Measurements from ENCODE around the gene CCSER1. TPM values are rescaled to one million over a fixed set of nuclear protein-coding genes. Genes with fewer than 3 reads are reported as not detected.
"Not testable (repeated sequence)": the region's sequence is repeated elsewhere in the genome, so short reads cannot be mapped to it uniquely, and the experiment has no call there.

The CCSER1 gene
- total and polyA plus RNA-seq, 2 donors (not counting 1 experiment from before 2014, with no cell fraction given), result 10.7 to 39.5 TPM

DNA sequence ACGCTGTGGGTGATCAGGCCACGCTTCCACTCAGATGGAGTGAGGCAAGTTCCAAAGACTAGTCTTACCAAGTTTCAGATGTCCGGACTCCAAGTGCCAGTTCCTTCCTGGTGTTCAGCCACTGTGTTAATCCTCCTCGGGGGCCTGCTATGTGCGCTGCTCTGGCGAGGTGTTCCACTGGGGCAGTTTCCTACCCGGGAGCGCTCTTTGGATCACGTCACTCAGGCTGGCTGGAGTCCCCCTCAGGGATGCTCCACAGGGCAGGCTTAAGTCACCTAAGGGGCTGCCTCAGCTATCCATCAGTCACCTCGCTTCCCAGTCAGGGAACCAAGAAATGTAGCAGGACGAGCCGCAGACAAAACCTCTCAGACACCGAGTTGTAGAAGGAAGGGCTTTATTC lies 1231.4 kb downstream of the CCSER1 start:
- H3K27me3 Mint-ChIP-seq; H2AFZ ChIP-seq (ENCODE audit: insufficient read depth, low read depth, low read length, poor library complexity, severe bottlenecking); intact Hi-C loops (cut with micrococcal nuclease); ATAC-seq (ENCODE audit: low read depth); H3K27me3 ChIP-seq (replicated peaks in 1 of 4; ENCODE audit: control extremely low read depth in 1 of 4, control insufficient read depth in 3 of 4, insufficient read depth in 4 of 4, low read length in 3 of 4); H3K4me2 ChIP-seq (replicated peaks; ENCODE audit: low read depth, low read length, poor library complexity, severe bottlenecking); H3K4me3 Mint-ChIP-seq; H3K36me3 ChIP-seq (replicated peaks in 1 of 2; ENCODE audit: control extremely low read depth in 1 of 2, control insufficient read depth in 1 of 2, extremely low read depth in 1 of 2, insufficient read depth in 2 of 2, low read length in 1 of 2); H3K79me2 ChIP-seq (ENCODE audit: control insufficient read depth, insufficient read depth, low read length); H3K4me3 ChIP-seq (ENCODE audit: control extremely low read depth in 1 of 5, extremely low read depth in 1 of 5, insufficient read depth in 1 of 5, low read depth in 2 of 5, low read length in 4 of 5); H3K4me1 Mint-ChIP-seq; DNase-seq; H3K9me3 ChIP-seq (ENCODE audit: control extremely low read depth in 1 of 3, control insufficient read depth in 2 of 3, insufficient read depth in 1 of 3, low read length in 2 of 3); H3K27ac Mint-ChIP-seq; H3K9ac ChIP-seq (ENCODE audit: low read length); H3K9me3 Mint-ChIP-seq (ENCODE audit: insufficient read depth); POLR2A ChIA-PET; H4K20me1 ChIP-seq (ENCODE audit: control insufficient read depth, insufficient read depth, low read length, poor library complexity, severe bottlenecking); H3K27ac ChIP-seq (ENCODE audit: low read length in 2 of 2); H3K4me1 ChIP-seq (ENCODE audit: control insufficient read depth in 2 of 2, insufficient read depth in 2 of 2, low read length in 2 of 2); CTCF ChIA-PET: not testable (repeated sequence)
- 96% methylated on average over 10 of the region's 13 CpGs for WGBS (ENCODE audit: insufficient coverage)

- no peak overlapping the region for H3K4me3 ChIP-seq (ENCODE audit: control extremely low read depth in 1 of 5, extremely low read depth in 1 of 5, insufficient read depth in 1 of 5, low read depth in 2 of 5, low read length in 4 of 5)
- Mint-ChIP-seq H3K27me3 (no peaks in the 10 kb centered on the region), H3K9me3 (ENCODE audit: insufficient read depth) (no peaks in the 10 kb centered on the region), H3K4me3 (no peak overlapping the region), H3K4me1 (no peaks in the 10 kb centered on the region), H3K27ac (no peak overlapping the region)
- DNase-seq (no peak), ATAC-seq (ENCODE audit: low read depth) (no peak)
- H3K4me1 ChIP-seq (ENCODE audit: control insufficient read depth in 2 of 2, insufficient read depth in 2 of 2, low read length in 2 of 2), result no peaks in the 10 kb centered on the region
- H3K4me2 ChIP-seq (replicated peaks; ENCODE audit: low read depth, low read length, poor library complexity, severe bottlenecking), result no peak overlapping the region
- peaks cover 0 to 5% (median 0%) of the 10 kb centered on the region in 3 donors for H3K9me3 ChIP-seq (ENCODE audit: control extremely low read depth in 1 of 3, control insufficient read depth in 2 of 3, insufficient read depth in 1 of 3, low read length in 2 of 3)
- no peak overlapping the region for H2AFZ ChIP-seq (ENCODE audit: insufficient read depth, low read depth, low read length, poor library complexity, severe bottlenecking)
- POLR2A ChIA-PET, result no interaction called here
- H3K27me3 ChIP-seq (replicated peaks in 1 of 4; ENCODE audit: control extremely low read depth in 1 of 4, control insufficient read depth in 3 of 4, insufficient read depth in 4 of 4, low read length in 3 of 4), result no peaks in the 10 kb centered on the region
- 92% methylated on average over 4 of the region's 8 CpGs for WGBS (ENCODE audit: insufficient coverage)
- TF ChIP-seq EZH2 (IDR thresholded peaks at IDR 0.05; ENCODE audit: borderline replicate concordance, insufficient read depth, low read depth, low read length, poor library complexity, severe bottlenecking) (no peak), CTCF (IDR thresholded peaks at IDR 0.05) (no peak)
- no peaks in the 10 kb centered on the region for H3K36me3 ChIP-seq (replicated peaks in 1 of 2; ENCODE audit: control extremely low read depth in 1 of 2, control insufficient read depth in 1 of 2, extremely low read depth in 1 of 2, insufficient read depth in 2 of 2, low read length in 1 of 2)
- H4K20me1 ChIP-seq (ENCODE audit: control insufficient read depth, insufficient read depth, low read length, poor library complexity, severe bottlenecking), result no peaks in the 10 kb centered on the region
- CTCF ChIA-PET, result no interaction called here
- H3K79me2 ChIP-seq (ENCODE audit: control insufficient read depth, insufficient read depth, low read length), result no peaks in the 10 kb centered on the region
- no peak overlapping the region for H3K9ac ChIP-seq (ENCODE audit: low read length)
- intact Hi-C loops (cut with micrococcal nuclease), result no loop called here
- no peak overlapping the region for H3K27ac ChIP-seq (ENCODE audit: low read length in 2 of 2)
Observed at GRCh38 chr4:91359041-91360031, 1232.1 kb downstream of the CCSER1 start.

Data from B cell (primary cell).